HG03175 (cell line): ENCODE data around the gene BAHCC1.

ENCODE experiments used
- ATAC-seq: cut with Tn5 transposase; IDR thresholded peaks from one replicate; pipeline ENCODE4 v1.9.1; 2021; ENCODE audit warnings: mild to moderate bottlenecking, moderate library complexity; ENCODE audit not compliant: unreplicated experiment

Gene BAHCC1

DNA sequence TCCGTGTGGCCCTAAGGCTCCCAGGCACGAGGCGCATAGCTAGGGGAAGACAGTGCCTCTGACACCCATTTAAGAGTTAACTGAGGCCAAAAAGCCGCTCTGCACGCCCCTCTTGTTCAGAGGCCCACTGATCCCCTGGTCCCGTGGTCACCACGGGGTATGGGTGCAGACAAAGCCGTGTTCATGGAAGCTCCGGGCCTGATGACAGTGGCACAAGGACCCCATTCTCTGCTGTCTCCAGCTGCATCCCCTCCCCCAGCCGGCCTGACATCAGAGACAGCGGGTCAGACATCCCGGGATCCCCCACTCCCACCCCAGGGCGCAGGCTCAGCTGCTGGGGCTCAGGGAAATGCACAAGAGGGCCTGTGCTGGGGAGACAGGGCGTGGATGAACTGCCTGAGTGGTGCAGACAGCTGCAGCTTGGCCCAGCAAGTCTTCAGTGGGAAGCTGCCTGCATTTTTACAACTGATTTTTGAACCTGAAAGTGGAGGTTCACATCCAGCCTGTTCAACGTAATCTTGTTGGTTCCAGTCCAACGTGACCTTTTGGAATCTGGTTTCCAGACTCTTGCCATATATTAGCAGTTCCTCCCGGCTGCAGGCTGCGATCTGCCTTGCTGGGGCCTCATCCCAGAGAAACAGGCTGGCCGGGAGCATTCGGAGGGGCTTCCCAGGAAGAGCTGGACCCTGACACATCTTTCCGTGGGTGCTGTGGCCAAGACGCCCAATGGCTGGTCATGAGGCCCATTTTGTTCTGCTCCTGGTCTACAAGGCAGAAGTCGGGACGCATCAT, 9.7 kb upstream of the BAHCC1 start:
- no peak for ATAC-seq

DNA sequence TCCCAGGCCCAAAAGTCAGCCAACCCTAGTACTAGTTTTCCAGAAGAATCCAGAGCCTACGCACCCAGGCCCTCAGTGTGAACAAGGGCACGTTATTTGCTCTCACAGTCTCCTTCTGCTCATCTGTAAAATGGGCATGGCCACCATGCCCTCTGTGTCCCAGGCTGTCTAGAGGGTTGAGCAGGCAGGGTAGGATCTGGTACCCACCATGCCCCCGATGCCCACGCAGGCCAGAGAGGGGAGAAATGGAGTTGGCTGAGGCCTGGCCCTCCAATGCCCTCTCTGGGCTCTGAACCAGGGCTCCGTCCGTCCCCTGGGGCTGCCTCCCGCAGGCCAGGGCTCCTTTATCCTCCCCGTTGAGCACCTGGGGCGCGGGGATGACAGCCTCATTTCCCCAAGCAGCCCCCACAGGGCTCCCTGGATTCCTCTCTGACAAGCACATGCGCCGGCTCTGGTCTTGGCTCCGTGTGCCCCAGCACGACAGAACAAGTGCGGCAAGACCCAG, 9.1 kb upstream of the BAHCC1 start:
- ATAC-seq: no peak

DNA sequence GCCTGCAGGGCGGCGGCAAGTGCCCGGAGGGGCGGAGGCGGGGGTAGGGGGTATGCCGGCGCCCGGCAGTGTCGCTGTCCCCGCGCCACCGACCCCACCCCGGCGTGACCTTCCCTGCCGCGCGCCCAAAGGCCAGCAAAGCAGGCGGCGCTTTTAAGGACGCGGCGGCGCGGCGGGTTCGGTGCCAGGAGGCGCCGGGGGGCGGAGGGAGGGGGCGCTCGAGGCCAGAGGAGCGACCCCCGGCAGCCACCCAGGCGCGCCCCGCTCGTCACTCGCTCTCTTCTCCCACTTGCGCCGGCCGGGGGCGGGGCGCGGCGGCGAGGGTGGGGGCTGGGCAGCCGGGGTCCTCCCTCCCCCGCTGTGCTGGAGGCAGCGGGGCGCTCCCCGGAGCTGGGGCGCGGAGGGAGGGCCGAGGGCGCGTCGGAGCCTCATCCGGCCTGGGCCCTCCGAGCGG, 8.6 kb upstream of the BAHCC1 start:
- ATAC-seq: no peak

DNA sequence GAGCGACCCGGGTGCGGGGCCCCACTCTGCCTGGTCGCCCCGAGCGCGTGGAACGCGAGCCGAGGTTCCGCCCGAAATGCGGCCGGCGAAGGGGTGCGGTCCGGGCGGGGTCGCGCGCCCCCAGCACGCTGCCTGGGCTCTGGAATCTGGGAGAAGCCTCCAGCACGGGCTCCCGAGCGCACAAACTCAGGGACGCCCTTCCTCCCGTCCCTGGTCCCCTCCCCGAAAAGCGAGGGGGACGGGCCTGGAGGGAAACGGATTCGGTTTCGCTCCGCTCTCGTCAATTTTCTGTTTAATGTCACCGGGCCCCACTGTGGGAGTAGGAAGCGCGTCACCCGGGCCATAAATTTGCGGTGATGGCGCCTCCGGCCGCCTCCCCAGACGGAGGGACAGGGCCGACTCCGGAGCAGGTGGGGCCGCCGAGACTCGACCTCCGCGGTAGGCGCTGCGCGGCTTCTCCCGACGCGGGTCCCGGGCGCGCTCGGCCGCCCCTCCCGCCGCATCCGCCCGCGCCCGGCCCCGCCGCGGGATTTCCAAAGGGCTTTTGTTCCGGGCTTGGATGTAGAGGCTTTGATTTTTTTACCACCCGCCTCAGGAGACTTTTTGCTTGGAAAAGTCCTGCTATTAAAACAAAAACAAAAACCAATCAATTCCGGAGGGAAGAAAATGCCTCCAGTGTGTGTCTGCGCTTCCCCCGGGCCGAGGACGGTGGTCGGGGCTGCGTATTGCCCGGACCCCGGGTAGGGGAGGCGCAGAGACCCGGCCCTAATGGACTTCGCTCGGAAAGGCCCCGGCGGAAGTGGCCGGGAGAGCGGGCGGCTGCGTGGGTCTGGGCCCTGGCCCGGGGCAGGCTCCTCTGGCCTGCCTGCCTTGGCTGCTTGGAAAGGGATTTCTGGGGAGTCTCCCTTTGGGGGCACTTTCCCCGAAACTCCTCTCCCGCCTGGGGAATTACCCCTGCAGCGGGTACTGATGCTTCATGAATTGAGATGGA, 7.9 kb upstream of the BAHCC1 start:
- no peak for ATAC-seq

DNA sequence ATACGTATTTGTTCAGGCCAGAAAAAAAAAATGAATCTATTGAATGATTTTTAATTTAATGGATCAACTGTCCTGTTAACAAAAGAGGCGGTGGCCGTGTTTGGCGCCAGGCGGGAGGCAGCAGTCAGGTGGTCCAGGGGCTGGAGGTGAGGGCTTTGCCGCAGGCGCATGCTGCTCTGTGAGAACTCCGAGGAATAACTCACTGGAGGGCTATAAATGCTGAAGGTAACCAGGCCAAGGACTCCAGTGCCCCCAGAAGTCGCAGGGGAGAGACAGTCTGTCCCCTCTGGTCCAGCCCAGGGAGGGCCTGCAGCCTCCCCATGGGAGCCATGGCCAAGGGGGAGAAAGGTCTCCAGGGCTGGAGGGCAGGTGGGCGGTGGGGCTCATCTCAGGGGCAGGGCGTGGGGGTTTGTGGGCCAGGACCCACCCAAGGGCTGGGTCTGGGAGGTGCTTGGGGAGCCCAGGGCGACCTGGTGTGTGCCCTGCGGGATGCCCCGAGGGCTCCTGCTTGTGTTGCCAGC, 7.1 kb upstream of the BAHCC1 start:
- no peak for ATAC-seq

DNA sequence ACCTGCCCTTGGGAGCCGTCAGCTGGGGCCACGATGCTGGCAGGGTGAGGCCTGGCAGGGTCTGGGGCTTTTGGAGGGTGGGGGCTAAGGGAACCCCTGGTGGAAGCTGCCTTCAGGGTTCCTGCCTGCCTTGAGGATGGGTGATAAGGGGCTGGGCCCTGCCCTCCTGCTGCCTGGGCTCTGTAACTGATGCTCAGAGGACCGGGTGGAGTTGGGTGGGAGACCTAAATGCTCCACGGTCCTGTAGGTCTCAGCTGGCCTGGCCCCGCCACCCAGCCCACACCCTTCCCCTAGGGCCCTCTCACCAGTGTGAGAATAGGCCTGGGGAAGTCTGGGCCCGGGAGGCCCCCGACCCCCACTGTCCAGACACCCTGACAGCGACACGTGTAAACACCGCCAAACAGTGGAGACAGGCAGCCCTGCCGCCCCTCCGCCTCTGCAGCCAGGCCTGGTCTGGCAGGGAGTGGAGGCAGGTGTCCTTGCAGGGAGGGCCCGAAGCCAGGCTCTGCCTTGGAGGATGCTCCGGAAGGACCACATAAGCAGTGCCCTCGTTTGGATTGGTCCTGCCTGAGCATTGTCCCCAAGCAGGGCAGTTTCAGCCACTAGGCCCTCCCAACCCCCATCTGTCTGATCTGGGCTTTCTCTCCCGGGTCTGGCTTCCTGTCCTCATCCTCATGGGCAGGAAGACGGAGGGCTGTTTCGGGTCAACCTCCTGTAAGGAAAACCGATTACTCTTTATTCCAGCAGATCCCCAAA, 6.5 kb upstream of the BAHCC1 start:
- ATAC-seq: no peak

DNA sequence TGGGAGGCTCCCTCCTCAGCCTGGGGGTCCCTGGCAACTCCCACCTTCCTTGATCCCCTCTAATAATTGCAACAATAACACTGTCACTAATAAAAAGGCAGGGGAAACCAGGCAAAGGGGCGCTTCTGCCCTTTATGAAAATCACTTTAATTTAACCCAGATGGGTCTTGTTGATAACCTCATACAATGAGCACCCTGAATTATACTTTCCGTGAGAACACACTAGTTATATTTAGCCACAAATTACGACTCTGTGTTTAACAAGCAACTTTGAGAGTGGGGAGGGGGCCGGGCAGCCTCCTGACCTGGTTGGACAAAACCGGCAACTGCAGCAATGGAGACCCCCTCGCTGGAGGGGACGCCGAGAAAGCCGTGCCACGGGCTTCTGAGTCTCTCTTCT, 5.7 kb upstream of the BAHCC1 start:
- no peak for ATAC-seq

DNA sequence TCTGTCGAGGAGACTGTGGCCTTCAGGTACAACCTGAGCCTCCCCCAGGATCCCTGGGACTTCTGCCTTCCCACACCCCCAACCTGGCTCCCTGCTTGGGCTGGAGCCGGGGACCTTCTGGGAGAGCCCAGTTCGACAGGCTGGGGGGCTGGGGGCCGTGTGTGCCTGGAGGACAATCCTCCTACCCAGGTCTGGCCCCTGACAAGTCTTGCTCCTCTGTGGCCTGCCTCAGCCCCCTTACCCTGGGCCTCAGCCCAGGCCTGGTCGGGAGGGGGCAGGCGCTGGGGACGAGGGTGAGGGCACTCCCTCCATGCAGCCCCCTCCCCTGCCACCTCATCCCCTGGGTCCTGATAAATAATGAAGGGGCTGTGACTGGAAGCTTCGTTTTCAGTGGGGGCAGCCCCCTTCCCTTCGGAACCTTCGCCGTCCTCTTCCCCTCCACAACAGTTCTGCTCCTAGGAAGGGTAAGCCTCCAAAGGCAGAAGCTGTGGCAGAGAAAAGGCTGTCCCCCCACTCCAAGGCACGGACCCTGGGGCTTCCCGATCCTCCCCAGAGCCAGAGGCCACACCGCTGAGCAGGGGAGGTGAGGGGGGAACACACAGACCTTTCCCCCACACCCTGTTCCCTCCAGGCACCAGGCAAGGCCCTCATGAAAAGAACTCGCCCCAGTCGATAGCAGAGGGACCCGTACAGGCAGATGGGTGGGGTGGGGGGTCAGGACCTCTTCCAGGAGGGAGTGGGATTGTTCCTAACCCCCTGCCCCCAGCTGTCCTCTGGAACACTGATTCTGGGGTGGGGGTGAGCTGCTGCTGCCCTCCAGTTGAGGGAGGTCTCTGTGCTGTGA, 5.0 kb upstream of the BAHCC1 start:
- ATAC-seq: no peak

DNA sequence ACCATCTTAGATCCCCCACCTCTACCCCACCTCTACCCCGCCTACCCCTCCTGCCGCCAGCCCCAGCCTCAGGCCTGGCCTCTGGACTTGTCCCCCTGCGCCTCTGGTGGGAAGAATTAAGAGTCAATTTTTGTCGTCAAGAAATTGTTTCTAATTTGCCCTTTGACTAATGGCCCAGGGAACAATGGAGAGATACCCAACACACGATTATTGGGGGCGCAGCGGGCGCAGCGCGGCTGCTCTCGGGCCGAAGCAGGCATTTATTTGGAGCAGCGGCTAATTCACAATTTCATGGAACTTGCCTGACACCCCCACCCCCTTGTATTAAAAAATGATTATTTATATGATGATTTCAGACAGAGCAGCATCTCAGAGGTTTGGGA, 4.4 kb upstream of the BAHCC1 start:
- ATAC-seq: no peak

DNA sequence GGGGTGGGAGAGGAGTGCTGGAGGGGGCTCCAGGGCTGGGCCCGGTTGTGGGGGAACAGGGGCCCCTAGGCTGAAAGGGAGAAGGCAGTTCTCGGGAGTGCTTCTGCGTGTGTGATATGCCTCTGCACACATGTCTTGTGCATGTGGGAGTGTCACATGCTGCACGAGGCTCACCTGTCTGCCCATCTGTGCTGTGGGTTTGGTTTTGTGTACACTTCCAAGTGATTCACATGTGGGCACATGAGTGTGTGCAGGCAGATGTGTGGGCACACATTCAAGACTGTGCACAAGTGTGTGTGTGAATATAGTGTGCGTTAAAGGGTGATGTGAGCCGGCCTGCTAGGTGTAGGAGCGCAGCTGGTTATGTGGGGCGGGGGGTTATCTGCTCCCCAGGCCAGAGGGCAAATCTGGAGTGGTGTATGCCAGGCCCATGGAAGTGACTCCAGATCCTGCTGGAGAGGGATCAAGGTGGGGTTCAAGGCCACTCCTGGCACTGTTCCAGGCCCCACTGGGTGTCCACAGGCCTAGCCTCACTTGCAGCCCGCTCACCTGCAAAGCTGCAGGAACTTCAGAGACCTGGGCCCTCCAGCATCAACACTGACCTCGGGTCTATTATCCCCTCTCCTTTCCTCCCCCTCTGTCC, 3.8 kb upstream of the BAHCC1 start:
- ATAC-seq: no peak

DNA sequence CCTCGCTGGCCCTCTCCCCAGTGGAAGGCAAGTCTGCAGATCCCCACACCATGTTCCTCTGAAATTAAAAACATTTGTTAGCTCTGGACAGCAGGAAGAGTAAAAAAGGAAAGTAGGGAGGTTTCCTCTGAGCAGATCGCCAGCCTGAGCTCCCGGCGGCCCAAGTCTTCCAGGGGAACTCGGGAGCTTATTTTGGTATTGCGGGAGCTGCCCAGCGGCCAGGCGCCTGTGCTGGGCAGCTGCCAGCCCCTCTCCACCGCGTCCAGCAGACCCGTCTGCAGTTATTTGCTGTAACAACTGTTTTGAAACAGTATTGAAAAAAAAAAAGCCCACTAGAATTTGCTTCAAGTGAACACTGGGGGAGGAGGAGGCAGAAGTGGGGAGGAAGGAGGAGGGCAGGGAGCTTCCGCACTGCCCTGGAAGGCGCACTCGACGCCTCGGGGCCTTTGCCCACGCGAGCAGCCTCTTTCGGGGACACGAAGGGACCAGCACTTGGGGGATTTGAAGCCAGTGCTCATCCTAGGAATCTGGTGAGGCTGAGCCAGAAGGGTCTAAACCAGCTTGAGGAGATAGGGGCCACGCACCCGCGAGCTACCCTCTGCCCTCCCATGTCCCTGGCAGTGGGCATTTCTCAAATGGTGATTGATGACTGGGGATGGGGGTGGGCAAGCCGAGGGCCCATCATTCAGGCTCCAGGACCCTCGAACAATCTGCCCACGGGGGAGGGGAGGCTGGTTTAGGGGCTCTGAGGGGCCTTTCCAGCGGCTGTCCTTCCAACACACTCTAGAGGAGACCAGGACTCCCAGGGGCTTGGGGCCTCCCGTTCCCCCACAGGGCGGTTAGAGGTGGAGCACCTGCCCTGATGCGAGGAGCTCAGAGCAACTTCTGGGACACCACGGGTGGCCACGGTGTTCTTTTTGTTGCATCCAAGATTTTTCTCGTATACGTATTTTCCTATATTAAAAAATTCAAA, 3.0 kb upstream of the BAHCC1 start:
- no peak for ATAC-seq

DNA sequence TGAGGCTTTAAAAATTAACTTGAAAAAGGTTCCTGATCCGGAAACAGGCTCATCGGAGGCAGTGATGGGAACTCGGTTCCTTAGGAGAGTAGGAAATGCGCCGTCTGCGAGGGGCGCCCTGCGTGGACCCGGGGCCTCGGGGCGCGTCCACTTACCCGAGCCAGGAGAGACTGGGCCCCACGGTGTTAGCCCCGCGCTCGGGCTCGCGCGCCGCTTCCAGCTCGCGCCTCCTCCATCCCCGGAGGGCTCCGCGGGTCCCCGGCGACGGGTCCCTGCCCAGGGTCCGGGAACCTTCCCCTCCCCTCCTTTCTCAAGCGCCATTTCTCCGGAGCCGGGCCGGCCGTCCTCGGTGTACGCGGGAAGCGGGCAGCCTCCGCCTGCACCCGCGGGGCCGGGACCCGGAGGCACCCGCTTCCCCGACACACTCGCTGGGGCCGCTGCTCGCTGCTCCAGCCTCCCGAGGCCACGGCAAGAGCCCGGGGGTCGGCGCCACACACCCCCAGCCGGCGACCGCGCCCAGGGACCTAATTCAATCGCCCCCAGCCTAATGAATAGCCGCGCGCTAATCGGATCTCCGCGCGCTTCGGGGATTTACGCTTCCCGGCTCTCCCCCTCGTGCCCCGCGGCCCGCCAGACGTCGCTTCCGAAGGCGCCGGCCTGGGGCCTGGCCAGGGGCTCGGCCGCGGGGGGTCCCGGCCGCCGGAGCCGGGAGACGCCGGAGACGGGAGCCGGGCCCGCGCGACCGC, 2.2 kb upstream of the BAHCC1 start:
- no peak for ATAC-seq

DNA sequence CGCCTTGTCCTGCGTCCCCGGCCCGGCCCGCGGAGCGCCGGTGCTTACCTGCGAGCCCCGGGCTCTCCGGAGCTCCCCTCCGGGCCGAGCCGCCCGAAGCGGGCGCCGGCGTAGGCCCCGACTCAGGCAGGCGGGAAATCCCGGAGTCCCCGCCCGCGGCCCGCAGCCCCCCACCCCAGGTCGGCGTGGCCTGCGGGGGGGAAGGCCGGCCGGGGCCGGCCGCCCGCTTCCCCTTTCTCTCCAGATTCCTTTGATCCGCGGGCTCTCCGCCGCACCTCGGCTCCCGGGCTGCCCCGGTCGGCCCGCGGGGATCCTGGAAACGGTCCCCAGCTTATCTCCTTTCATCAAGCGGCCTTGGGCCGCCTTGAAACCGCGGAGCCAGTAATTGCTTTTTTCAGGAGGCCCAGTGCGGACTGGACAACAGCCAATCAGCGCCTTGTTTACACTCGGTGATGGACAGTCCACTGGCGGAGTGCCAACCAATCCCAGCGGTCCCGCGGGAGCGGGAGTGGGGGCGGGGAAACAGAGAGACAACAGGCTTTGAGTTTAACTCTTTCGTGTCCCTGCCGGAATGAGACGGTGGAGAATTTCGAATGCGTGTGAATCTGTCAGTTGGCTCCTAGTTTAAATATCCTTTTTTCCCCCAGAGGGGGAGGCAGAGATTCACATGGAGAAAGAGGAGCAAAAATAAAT, 1.4 kb upstream of the BAHCC1 start:
- no peak for ATAC-seq

DNA sequence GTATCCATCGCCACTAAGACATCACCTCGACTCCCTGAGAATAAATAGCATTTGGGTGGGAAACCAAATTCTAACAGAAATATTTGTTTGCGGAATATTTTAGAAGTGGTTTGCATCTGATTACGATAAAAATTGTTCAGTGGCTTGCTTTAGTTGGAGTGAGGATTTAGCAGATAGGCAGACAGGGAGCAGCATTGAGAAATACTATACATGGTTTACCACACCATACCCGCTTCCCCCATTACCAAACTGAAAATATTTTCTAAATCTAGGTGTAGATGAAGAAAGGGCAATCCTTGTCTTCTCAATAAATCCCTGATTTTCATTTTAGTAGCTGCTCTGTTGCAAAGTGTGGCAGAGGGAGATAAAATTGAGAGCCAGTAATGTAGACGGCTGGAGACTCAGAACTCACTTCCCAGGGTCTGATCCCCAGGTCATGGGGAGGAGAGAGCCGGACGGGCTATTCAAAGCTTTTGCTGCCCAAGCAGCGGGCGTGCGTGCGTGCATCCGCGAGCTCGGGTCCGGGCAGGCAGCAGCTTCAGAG, 808 bp upstream of the BAHCC1 start:
- no peak for ATAC-seq

DNA sequence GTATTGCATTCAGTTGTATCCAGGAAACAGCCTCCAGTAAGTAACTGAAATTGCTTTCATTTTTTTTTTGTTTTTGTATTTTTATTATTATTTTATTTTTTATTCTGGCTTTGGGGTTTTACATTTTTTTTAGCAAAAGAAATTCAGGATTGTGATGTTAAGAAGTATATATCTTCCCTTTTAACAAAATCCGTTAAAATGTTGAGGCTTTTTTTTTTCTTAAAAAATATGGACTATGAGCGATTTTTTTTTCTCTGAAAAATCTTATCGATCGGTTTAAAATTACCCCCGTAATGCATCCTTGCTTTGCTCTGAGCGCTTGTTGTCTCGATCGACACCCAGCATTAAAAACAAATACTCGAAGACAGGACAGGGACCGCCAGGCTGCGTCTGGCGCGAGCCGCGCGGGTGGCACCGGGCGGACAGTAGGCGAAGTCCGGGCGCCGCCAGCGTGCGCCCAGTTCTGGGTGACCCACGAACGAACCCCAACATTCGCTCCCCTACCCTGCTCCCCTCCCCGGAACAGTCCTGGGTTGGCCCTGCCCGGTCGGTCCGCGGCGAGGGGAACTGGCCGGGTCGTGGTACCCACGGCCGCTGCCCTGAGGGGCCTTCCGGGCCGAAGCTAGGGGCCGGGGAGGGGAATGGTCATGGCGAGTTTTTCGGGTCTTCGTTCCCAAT, 482 bp downstream of the BAHCC1 start:
- no peak for ATAC-seq

DNA sequence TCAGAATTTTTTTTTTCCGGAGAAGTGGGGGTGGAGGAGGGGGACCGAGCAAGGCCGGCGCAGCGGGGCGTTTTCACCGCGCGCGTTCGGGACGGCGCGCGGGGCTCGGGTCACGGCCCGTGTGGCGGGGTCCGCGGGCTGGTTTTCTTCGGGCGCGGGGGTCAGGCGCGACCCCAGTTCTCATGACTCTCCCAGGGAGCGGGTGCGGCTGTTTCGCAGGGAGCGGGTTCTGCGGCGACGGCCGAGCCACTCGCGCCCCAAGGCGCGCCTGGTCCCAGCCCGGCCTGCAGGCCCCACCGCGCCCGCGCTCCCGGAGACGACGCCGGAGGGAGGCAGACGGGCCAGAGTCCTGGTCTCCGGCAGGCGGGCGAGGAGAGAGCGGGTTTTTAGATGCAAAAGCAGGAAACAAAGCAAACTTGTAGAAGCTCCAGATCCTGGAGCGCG, 1.0 kb downstream of the BAHCC1 start:
- ATAC-seq: no peak
